ENCODE results near the gene HOXB3.

- no peak for TF ChIP-seq CTCF (conservative IDR thresholded peaks at IDR 0.05; ENCODE audit: low read depth, low read length)
- peak; percentile 51 for TF ChIP-seq EZH2 (IDR thresholded peaks at IDR 0.05; ENCODE audit: low read length, unreplicated experiment)
These were observed 34.8 kb upstream of the HOXB3 start for GRCh38 chr17:48624544-48625494.
